Measurements from ENCODE around the gene ZNF287. TPM values are rescaled to one million over a fixed set of nuclear protein-coding genes. Genes with fewer than 3 reads are reported as not detected.

Gene ZNF287
- total and polyA plus RNA-seq, 2 of the 8 experiments (the other 6 are each of a cell fraction or from before 2014, with no cell fraction given): 1.7 to 5.6 TPM

DNA sequence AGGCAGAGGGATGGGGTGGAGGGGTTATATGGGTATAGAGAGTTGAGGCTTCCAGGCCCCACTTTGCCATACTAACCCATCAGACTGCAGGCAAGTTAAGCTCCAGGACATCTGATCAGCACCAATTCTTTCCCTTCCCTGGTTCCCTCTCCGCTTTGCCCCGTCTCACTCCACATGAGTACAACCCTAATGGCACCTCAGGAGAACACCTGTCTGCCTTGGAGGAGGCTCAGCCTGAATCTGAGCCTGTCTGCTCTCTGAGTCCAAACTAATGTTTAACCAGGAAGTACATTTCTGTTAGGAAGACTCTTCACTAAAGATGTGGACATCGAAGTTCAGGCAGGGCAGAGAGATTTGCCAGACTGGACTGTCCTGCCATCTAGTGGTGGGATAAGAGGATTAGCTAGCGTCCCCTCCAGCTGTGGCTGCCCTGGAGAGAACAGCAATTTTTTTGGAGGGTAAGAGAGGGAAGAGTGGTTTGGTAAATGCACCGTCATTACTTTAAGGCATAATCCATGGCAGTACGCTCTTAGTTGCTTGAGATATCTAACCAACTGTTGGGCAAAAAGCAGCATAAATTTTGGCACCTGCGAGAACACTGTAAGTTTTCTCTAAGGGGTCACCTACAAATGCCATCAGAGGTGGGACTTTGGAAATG is 47.8 kb downstream of the ZNF287 start:
- H2AK5ac ChIP-seq (ENCODE audit: low read depth, low read length): no peak overlapping the region
- H3K9me3 ChIP-seq (ENCODE audit: insufficient read depth in 2 of 2, low read depth in 1 of 2, low read length in 1 of 2): no peaks in the 10 kb centered on the region
- H4K91ac ChIP-seq (replicated peaks; ENCODE audit: insufficient read length, low read length): no peak overlapping the region
- H2BK20ac ChIP-seq (ENCODE audit: low read length): no peak overlapping the region
- no peak overlapping the region for H3K4me3 ChIP-seq (ENCODE audit: extremely low read depth in 1 of 4, insufficient read depth in 2 of 4, low read depth in 3 of 4, low read length in 4 of 4)
- H2BK15ac ChIP-seq (ENCODE audit: low read length): 0 out of 2 replicates have a peak overlapping the region, but pooled peaks have one; percentile 46
- H3K14ac ChIP-seq (ENCODE audit: insufficient read length): no peak overlapping the region
- H3K4me2 ChIP-seq (ENCODE audit: insufficient read depth in 1 of 2, low read depth in 2 of 2, low read length in 2 of 2): no peak overlapping the region
- peaks cover 0 to 3% (median 0%) of the 10 kb centered on the region in 4 experiments; a peak in 3 of 7 replicates for H3K4me1 ChIP-seq (replicated peaks in 1 of 4; ENCODE audit: control insufficient read depth in 3 of 4, insufficient read depth in 4 of 4, low read length in 3 of 4)
- H4K8ac ChIP-seq (ENCODE audit: extremely low read depth, insufficient read depth, low read length): 0 out of 2 replicates have a peak overlapping the region, but pooled peaks have one; percentile 47
- H3K23ac ChIP-seq (ENCODE audit: insufficient read length): no peak overlapping the region
- H2BK120ac ChIP-seq (replicated peaks; ENCODE audit: low read depth, low read length): no peak overlapping the region
- H3K27me3 ChIP-seq (replicated peaks in 1 of 4; ENCODE audit: control insufficient read depth in 3 of 4, extremely low read depth in 1 of 4, insufficient read depth in 3 of 4, low read length in 3 of 4): peaks cover 0 to 2% (median 0%) of the 10 kb centered on the region in 4 experiments; a peak in 2 of 7 replicates
- ChIA-PET CTCF (ENCODE audit: partially characterized antibody) (interaction anchor here (0.6 to 34.1 kb wide), 20 partner anchors 12 to 168 kb away, joined by 3 to 941 read pairs (median 7); partner anchors contain the start of gene CCDC144A), POLR2A (ENCODE audit: partially characterized antibody) (interaction anchor here (0.9 to 3.2 kb wide), 7 partner anchors 14 to 83 kb away, joined by 3 to 11 read pairs (median 4); no protein-coding TSS in a partner anchor)
- DNase-seq (ENCODE audit: low read depth in 1 of 2, low spot score in 2 of 2) (peak; percentile 39 to 69), FAIRE-seq (peak; percentile 94)
- no peaks in the 10 kb centered on the region for H3K23me2 ChIP-seq (ENCODE audit: low read depth, low read length)
- no peak overlapping the region for H2BK5ac ChIP-seq (ENCODE audit: low read depth, low read length)
- no peak overlapping the region for H3K56ac ChIP-seq (replicated peaks; ENCODE audit: insufficient read length, low read depth, low read length)
- peak overlapping the region; percentile 95; the same call in 1 of the 2 replicates for H2AFZ ChIP-seq (ENCODE audit: low read length)
- WGBS, 2 experiments (ENCODE audit: extremely low coverage in 1 of 2, insufficient coverage in 1 of 2, insufficient read length in 1 of 2, insufficient replicate concordance in 2 of 2, low coverage in 1 of 2, low lambda C conversion rate in 2 of 2, missing lambda C conversion rate in 1 of 2): 51% methylated on average over 7 of the region's 7 CpGs; no CpG with 5 or more reads in 1 of the 2 experiments
- no peaks in the 10 kb centered on the region for H3K79me2 ChIP-seq (ENCODE audit: control insufficient read depth in 1 of 2, insufficient read depth in 2 of 2, low read length in 2 of 2)
- no peaks in the 10 kb centered on the region for H3K36me3 ChIP-seq (ENCODE audit: control insufficient read depth in 2 of 4, insufficient read depth in 4 of 4, low read length in 3 of 4)
- peak overlapping the region; percentile 11 for H3K4ac ChIP-seq (replicated peaks; ENCODE audit: insufficient read length, low read depth, low read length)
- no peaks in the 10 kb centered on the region for H3K79me1 ChIP-seq (ENCODE audit: low read depth, low read length)
- no peaks in the 10 kb centered on the region for H4K20me1 ChIP-seq (replicated peaks in 1 of 2; ENCODE audit: control insufficient read depth in 1 of 2, insufficient read depth in 2 of 2, low read length in 2 of 2)
- no peak overlapping the region for H2BK12ac ChIP-seq (ENCODE audit: low read depth, low read length)
- no peak overlapping the region for H4K5ac ChIP-seq (ENCODE audit: insufficient read length, low read depth, low read length)
- no peak overlapping the region for H3K9ac ChIP-seq (replicated peaks in 1 of 4; ENCODE audit: extremely low read depth in 1 of 4, low read depth in 3 of 4, low read length in 3 of 4)
- TF ChIP-seq RAD21 (IDR thresholded peaks at IDR 0.05 in 1 of 2, conservative IDR thresholded peaks at IDR 0.05 in 1 of 2; ENCODE audit: low read depth in 2 of 2, low read length in 2 of 2): peak; percentile 97
- TF ChIP-seq, protein P1, sequence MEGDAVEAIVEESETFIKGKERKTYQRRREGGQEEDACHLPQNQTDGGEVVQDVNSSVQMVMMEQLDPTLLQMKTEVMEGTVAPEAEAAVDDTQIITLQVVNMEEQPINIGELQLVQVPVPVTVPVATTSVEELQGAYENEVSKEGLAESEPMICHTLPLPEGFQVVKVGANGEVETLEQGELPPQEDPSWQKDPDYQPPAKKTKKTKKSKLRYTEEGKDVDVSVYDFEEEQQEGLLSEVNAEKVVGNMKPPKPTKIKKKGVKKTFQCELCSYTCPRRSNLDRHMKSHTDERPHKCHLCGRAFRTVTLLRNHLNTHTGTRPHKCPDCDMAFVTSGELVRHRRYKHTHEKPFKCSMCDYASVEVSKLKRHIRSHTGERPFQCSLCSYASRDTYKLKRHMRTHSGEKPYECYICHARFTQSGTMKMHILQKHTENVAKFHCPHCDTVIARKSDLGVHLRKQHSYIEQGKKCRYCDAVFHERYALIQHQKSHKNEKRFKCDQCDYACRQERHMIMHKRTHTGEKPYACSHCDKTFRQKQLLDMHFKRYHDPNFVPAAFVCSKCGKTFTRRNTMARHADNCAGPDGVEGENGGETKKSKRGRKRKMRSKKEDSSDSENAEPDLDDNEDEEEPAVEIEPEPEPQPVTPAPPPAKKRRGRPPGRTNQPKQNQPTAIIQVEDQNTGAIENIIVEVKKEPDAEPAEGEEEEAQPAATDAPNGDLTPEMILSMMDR (IDR thresholded peaks at IDR 0.05; ENCODE audit: control extremely low read depth in 1 of 3, insufficient read depth in 1 of 3, low read depth in 1 of 3, low read length in 3 of 3): peak; percentile 78 to 97 (median 93)
- no peak for TF ChIP-seq CHD1 (IDR thresholded peaks at IDR 0.05; ENCODE audit: low read depth, low read length)
- TF ChIP-seq, protein P2, sequence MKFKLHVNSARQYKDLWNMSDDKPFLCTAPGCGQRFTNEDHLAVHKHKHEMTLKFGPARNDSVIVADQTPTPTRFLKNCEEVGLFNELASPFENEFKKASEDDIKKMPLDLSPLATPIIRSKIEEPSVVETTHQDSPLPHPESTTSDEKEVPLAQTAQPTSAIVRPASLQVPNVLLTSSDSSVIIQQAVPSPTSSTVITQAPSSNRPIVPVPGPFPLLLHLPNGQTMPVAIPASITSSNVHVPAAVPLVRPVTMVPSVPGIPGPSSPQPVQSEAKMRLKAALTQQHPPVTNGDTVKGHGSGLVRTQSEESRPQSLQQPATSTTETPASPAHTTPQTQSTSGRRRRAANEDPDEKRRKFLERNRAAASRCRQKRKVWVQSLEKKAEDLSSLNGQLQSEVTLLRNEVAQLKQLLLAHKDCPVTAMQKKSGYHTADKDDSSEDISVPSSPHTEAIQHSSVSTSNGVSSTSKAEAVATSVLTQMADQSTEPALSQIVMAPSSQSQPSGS (IDR thresholded peaks at IDR 0.05; ENCODE audit: low read length): no peak
- 0 out of 2 replicates have a peak, but pooled peaks have one; percentile 7 for TF ChIP-seq TBP (IDR thresholded peaks at IDR 0.05; ENCODE audit: low read depth, low read length)
- H3K18ac ChIP-seq (ENCODE audit: extremely low read depth, low read length): no peak overlapping the region
- no peak overlapping the region for H3K27ac ChIP-seq (ENCODE audit: low read depth, low read length)
